Measurements from ENCODE around the gene GABRG3. TPM values are rescaled to one million over a fixed set of nuclear protein-coding genes. Genes with fewer than 3 reads are reported as not detected.

The GABRG3 gene
- total and polyA plus RNA-seq, 2 of the 4 experiments (the other 2 are of a cell fraction): not detected

DNA sequence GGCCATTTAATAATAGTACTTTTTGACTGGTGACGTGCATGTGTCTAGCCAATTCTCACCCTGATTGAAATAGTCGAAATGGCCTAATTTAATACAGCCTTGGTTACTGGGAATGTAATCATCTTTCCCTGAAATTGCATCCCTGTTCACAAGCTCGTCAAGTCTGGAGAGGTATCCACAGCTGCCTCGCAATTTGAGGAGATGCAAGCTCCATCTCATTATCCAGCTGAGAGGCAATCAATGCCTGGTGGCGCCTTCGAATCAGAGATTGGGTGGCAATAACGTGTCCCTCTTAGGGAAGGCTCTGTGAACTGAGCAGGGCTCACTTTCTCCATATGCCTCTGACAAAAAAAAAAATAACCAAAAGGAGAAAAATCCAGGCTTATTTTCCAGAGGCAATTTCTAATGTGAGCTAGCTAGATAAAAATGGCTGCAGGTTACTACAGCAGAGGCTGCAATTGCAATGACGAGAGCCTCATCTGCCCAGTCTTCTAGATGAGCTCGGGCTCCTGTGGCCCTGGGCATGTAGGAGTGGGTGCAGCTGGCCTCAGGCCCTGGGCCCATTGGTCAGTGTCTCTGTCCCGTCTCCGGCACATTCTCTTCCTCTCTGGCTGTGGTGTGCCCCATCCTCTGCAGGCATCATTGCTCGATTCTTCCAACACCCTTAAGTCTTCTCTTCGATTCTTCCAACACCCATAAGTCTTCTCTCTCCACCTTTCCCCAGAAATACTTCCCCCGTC is 487.5 kb downstream of the GABRG3 start:
- Histone ChIP-seq H4K8ac (ENCODE audit: low read depth in 2 of 2, low read length in 2 of 2) (no peak overlapping the region), H2BK120ac (ENCODE audit: low read depth, low read length) (no peak overlapping the region), H3K4me2 (ENCODE audit: low read depth, low read length) (no peak overlapping the region), H3K9me1 (ENCODE audit: insufficient read depth, low read length) (no peaks in the 10 kb centered on the region), H3K9ac (ENCODE audit: low read depth, low read length) (no peak overlapping the region), H3K4ac (ENCODE audit: low read depth, low read length) (no peak overlapping the region), H3K23ac (ENCODE audit: low read depth, low read length) (no peak overlapping the region), H3K27me3 (ENCODE audit: control insufficient read depth, insufficient read depth, low read length) (no peaks in the 10 kb centered on the region), H3K4me1 (ENCODE audit: control insufficient read depth, insufficient read depth, low read length) (no peaks in the 10 kb centered on the region), H4K5ac (ENCODE audit: low read depth, low read length) (no peak overlapping the region), H2AFZ (replicated peaks; ENCODE audit: low read length, poor library complexity) (no peak overlapping the region), H3K9me3 (ENCODE audit: control insufficient read depth, insufficient read depth, low read length) (peaks cover 33% of the 10 kb centered on the region), H2BK5ac (ENCODE audit: low read depth, low read length, poor library complexity, severe bottlenecking) (no peak overlapping the region), H3K14ac (replicated peaks; ENCODE audit: low read depth, low read length) (no peak overlapping the region), H3K56ac (ENCODE audit: extremely low read depth, insufficient read depth, low read length) (no peak overlapping the region), H4K91ac (ENCODE audit: insufficient read depth, low read depth, low read length) (no peak overlapping the region), H2AK5ac (ENCODE audit: low read depth, low read length) (no peak overlapping the region), H3K4me3 (ENCODE audit: insufficient read depth, low read depth, low read length) (no peak overlapping the region), H3K18ac (ENCODE audit: low read depth, low read length) (no peak overlapping the region), H2BK20ac (ENCODE audit: low read depth, low read length) (no peak overlapping the region), H2AK9ac (replicated peaks; ENCODE audit: low read depth, low read length, poor library complexity) (no peak overlapping the region), H3K36me3 (ENCODE audit: control insufficient read depth, insufficient read depth, low read length) (no peaks in the 10 kb centered on the region), H4K20me1 (ENCODE audit: insufficient read depth, low read length) (no peaks in the 10 kb centered on the region), H3K79me1 (ENCODE audit: low read depth in 1 of 2, low read length in 2 of 2) (no peaks in the 10 kb centered on the region), H2BK15ac (ENCODE audit: low read depth, low read length) (no peak overlapping the region), H3K27ac (ENCODE audit: insufficient read depth, low read length) (no peak overlapping the region)
- BruUV-seq (replicated peaks): no TSS peak
- in situ Hi-C loops (cut with MboI; ENCODE audit: low sequenced_read_pairs): loop anchor here (10.0 kb wide), 1 partner anchor 56 kb away; no protein-coding TSS in a partner anchor
- TF ChIP-seq, protein P1, sequence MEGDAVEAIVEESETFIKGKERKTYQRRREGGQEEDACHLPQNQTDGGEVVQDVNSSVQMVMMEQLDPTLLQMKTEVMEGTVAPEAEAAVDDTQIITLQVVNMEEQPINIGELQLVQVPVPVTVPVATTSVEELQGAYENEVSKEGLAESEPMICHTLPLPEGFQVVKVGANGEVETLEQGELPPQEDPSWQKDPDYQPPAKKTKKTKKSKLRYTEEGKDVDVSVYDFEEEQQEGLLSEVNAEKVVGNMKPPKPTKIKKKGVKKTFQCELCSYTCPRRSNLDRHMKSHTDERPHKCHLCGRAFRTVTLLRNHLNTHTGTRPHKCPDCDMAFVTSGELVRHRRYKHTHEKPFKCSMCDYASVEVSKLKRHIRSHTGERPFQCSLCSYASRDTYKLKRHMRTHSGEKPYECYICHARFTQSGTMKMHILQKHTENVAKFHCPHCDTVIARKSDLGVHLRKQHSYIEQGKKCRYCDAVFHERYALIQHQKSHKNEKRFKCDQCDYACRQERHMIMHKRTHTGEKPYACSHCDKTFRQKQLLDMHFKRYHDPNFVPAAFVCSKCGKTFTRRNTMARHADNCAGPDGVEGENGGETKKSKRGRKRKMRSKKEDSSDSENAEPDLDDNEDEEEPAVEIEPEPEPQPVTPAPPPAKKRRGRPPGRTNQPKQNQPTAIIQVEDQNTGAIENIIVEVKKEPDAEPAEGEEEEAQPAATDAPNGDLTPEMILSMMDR (conservative IDR thresholded peaks at IDR 0.05; ENCODE audit: low read depth, low read length): no peak
- no peak for TF ChIP-seq RCOR1 (IDR thresholded peaks at IDR 0.05; ENCODE audit: insufficient replicate concordance, low read length)
- no peak for TF ChIP-seq MAZ (IDR thresholded peaks at IDR 0.05; ENCODE audit: borderline replicate concordance, low read depth, low read length)
- no peak for TF ChIP-seq CHD1 (IDR thresholded peaks at IDR 0.05; ENCODE audit: low read depth, low read length)
- TF ChIP-seq MXI1 (IDR thresholded peaks at IDR 0.05; ENCODE audit: borderline replicate concordance, low read depth, low read length): no peak
- TF ChIP-seq FOS (IDR thresholded peaks at IDR 0.05; ENCODE audit: low read depth, low read length): no peak
- TF ChIP-seq RFX5 (IDR thresholded peaks at IDR 0.05; ENCODE audit: low read depth, low read length): no peak
- TF ChIP-seq RAD21 (IDR thresholded peaks at IDR 0.05; ENCODE audit: low read length): no peak
- TF ChIP-seq POLR2A (IDR thresholded peaks at IDR 0.05; ENCODE audit: low read depth, low read length): no peak
- ChIA-PET POLR2A (ENCODE audit: unreplicated experiment) (no interaction called here), CTCF (no interaction called here)
- 73% methylated on average over 3 of the region's 14 CpGs; no CpG with 5 or more reads in 1 of the 2 experiments for WGBS, 2 experiments (ENCODE audit: extremely low coverage in 2 of 2, insufficient read length in 1 of 2)
- dilution Hi-C loops (cut with HindIII; ENCODE audit: low sequenced_read_pairs, unreplicated experiment): no loop called here
- DNase-seq: no peak
- intact Hi-C loops (cut with micrococcal nuclease): no loop called here
- no peak for ATAC-seq (ENCODE audit: low read depth)

Data from IMR-90 (cell line).